HCT116 (cell line): Measurements from ENCODE around the gene FRS2.

Source experiments
- CBX3 ChIP-seq: IDR thresholded peaks from 2 replicates; pipeline ENCODE4 v1.6.1; 2012; ENCODE audit warnings: low read depth
- CEBPB ChIP-seq: IDR thresholded peaks from 2 replicates; pipeline ENCODE4 v1.6.1; 2012; ENCODE audit warnings: low read depth
- CTCF ChIP-seq, 3 experiments: fragments of 200-600 bp in 1 of 3; sonication (generic) in 1 of 3; IDR thresholded peaks in 2 of 3; conservative IDR thresholded peaks in 1 of 3; 2 replicates each; pipeline ENCODE4 v1.5.1; 2012 to 2017; ENCODE audit warnings: low read depth in 2 of 3, low read length in 2 of 3, antibody characterized with exemption in 1 of 3, borderline replicate concordance in 1 of 3, control low read depth in 1 of 3, mild to moderate bottlenecking in 1 of 3, mixed read lengths in 1 of 3, mixed run types in 1 of 3, moderate library complexity in 1 of 3; ENCODE audit not compliant: insufficient read depth in 1 of 3
- EZH2 ChIP-seq: fragments of 200-600 bp; sonication (generic); IDR thresholded peaks from 2 replicates; pipeline ENCODE4 v1.6.1; 2017; ENCODE audit warnings: antibody characterized with exemption, mixed run types
- EZH2phosphoT487 ChIP-seq: fragments of 200-600 bp; IDR thresholded peaks from 2 replicates; pipeline ENCODE4 v1.6.1; 2018; ENCODE audit warnings: antibody characterized with exemption, borderline replicate concordance
- POLR2A ChIP-seq: IDR thresholded peaks from 2 replicates; pipeline ENCODE4 v1.7.0; 2011; ENCODE audit warnings: borderline replicate concordance; ENCODE audit not compliant: insufficient read depth, insufficient read length; ENCODE audit errors: extremely low read depth
- POLR2AphosphoS5 ChIP-seq: IDR thresholded peaks from 2 replicates; pipeline ENCODE4 v1.6.1; 2011; ENCODE audit warnings: mild to moderate bottlenecking, low read depth, low read length, moderate library complexity
- SIN3A ChIP-seq: IDR thresholded peaks from 2 replicates; pipeline ENCODE4 v1.6.1; 2012; ENCODE audit warnings: low read depth
- SP1 ChIP-seq: IDR thresholded peaks from 2 replicates; pipeline ENCODE4 v1.6.1; 2012; ENCODE audit warnings: low read depth
- SRF ChIP-seq: IDR thresholded peaks from 2 replicates; pipeline ENCODE4 v1.6.1; 2012; ENCODE audit warnings: low read depth
- TCF7L2 ChIP-seq: IDR thresholded peaks from 2 replicates; pipeline ENCODE4 v1.7.0; 2011; ENCODE audit warnings: borderline replicate concordance, inconsistent platforms; ENCODE audit not compliant: insufficient read depth, insufficient read length; ENCODE audit errors: extremely low read depth
- ZFX ChIP-seq: fragments of 450-650 bp; IDR thresholded peaks from 2 replicates; pipeline ENCODE4 v1.6.1; 2017
- ZNF274 ChIP-seq: fragments of 200-500 bp; sonication (Bioruptor generic); IDR thresholded peaks from 2 replicates; pipeline ENCODE4 v1.6.1; 2014; ENCODE audit warnings: mild to moderate bottlenecking, low read depth, low read length, inconsistent platforms
- TF ChIP-seq, protein P1 (sequence below): IDR thresholded peaks from 2 replicates; pipeline ENCODE4 v1.6.1; 2012

GRCh38 chr12:69545081-69545480 lies 74.9 kb downstream of the FRS2 start:
- TF ChIP-seq CBX3 (no peak), CTCF (IDR thresholded peaks at IDR 0.05 in 2 of 3, conservative IDR thresholded peaks at IDR 0.05 in 1 of 3; ENCODE audit: borderline replicate concordance in 1 of 3, insufficient read depth in 1 of 3, low read depth in 2 of 3, low read length in 2 of 3) (no peak), SIN3A (no peak), EZH2phosphoT487 (no peak), POLR2AphosphoS5 (no peak), CEBPB (no peak), EZH2 (no peak), ZFX (no peak), SRF (no peak), SP1 (no peak), POLR2A (no peak), TCF7L2 (no peak), ZNF274 (no peak)
- TF ChIP-seq, protein P1, sequence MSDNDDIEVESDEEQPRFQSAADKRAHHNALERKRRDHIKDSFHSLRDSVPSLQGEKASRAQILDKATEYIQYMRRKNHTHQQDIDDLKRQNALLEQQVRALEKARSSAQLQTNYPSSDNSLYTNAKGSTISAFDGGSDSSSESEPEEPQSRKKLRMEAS, result no peak
